Measurements from ENCODE around the gene PRMT2.

PRMT2 gene

GRCh38 chr21:46635324-46636180, at the start of gene PRMT2:
PRMT2 (plus strand) TSS chr21:46635674; CDS start chr21:46636952, 1,278 bp downstream.
- peak; percentile 92 for DNase-seq

GRCh38 chr21:46594276-46594675, 41.2 kb upstream of the PRMT2 start:
- no peak for DNase-seq

- DNase-seq: no peak
Measured at GRCh38 chr21:46596201-46596600, 39.3 kb upstream of the PRMT2 start.

GRCh38 chr21:46597031-46597430, 38.4 kb upstream of the PRMT2 start:
- no peak for DNase-seq

GRCh38 chr21:46597896-46598343, 37.6 kb upstream of the PRMT2 start:
- no peak for DNase-seq

GRCh38 chr21:46598581-46599572, 36.6 kb upstream of the PRMT2 start:
- DNase-seq: no peak

- DNase-seq: no peak
Measured at GRCh38 chr21:46600305-46600704, 35.2 kb upstream of the PRMT2 start.

GRCh38 chr21:46600978-46601377, 34.5 kb upstream of the PRMT2 start:
- DNase-seq: no peak

GRCh38 chr21:46603228-46603627, 32.2 kb upstream of the PRMT2 start:
- no peak for DNase-seq

- DNase-seq: no peak
Measured at GRCh38 chr21:46604329-46604974, 31.0 kb upstream of the PRMT2 start.

- no peak for DNase-seq
Measured at GRCh38 chr21:46604975-46605766, 30.3 kb upstream of the PRMT2 start, which contains the start of gene S100B. S100B (minus strand) TSS chr21:46605082; CDS start chr21:46602415, 2,667 bp downstream.

GRCh38 chr21:46605767-46606426, 29.6 kb upstream of the PRMT2 start:
- DNase-seq: no peak

GRCh38 chr21:46606427-46606813, 29.1 kb upstream of the PRMT2 start:
- no peak for DNase-seq

GRCh38 chr21:46607636-46608035, 27.8 kb upstream of the PRMT2 start:
- no peak for DNase-seq

GRCh38 chr21:46608672-46609111, 26.8 kb upstream of the PRMT2 start:
- DNase-seq: no peak

- no peak for DNase-seq
Measured at GRCh38 chr21:46610018-46610701, 25.3 kb upstream of the PRMT2 start.

- DNase-seq: no peak
Measured at GRCh38 chr21:46613391-46613790, 22.1 kb upstream of the PRMT2 start.

- DNase-seq: no peak
Measured at GRCh38 chr21:46616050-46616449, 19.4 kb upstream of the PRMT2 start.

- DNase-seq: no peak
Measured at GRCh38 chr21:46616656-46617055, 18.8 kb upstream of the PRMT2 start.

- DNase-seq: no peak
Measured at GRCh38 chr21:46617267-46618051, 18.0 kb upstream of the PRMT2 start.

Measured in NCI-H1694 (cell line).